Eye (tissue), 1 donor: ENCODE measurements around the gene GADL1.
A peak's percentile ranks its signal among the peaks of the same experiment; 100 is the strongest.

Experiments
- DNase-seq: peaks from one replicate; pipeline ENCODE4 v3.0.0-alpha.2; 2015

GADL1 gene, protein sequence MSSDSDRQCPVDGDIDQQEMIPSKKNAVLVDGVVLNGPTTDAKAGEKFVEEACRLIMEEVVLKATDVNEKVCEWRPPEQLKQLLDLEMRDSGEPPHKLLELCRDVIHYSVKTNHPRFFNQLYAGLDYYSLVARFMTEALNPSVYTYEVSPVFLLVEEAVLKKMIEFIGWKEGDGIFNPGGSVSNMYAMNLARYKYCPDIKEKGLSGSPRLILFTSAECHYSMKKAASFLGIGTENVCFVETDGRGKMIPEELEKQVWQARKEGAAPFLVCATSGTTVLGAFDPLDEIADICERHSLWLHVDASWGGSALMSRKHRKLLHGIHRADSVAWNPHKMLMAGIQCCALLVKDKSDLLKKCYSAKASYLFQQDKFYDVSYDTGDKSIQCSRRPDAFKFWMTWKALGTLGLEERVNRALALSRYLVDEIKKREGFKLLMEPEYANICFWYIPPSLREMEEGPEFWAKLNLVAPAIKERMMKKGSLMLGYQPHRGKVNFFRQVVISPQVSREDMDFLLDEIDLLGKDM

DNA sequence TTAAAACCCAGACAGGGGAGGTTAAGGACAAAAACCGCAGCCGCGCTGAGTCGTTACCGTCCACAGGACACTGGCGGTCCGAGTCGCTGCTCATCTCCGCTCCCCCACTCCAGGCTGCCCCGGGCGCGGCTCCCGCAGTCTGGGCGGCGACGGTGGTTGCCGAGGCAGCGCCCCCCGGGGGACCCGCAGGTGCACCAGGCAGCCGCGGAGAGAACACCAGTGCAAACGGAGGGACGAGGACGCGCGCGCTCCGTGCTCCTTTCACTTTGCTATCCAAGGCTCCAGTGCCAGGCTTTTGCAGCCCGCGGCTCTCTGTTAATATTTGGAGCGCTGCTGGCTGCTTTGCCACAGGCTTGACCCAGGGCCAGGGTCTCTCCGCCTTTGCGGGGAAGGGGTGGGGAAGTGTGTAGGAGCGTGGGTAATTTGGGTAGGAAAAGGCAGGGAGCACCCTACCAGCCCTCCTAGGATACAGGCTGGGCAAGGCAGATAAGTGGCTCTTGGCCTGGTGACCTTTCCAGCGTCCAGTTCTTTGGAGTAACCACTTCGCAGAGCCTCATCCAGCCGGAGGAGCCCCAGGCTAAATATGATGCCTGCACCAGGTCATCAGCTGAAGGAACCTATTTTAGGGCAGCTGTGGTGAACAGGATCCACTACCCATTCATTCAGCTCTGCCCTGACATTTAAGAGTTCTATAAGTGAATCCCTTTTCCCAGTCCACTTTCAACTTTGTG is at the start of gene GADL1:
Gene GADL1 (minus strand): TSS at position 141 of the 731 bp plus-strand sequence. CDS start 47 bp downstream, at position 94.
- peak; percentile 72 for DNase-seq

DNA sequence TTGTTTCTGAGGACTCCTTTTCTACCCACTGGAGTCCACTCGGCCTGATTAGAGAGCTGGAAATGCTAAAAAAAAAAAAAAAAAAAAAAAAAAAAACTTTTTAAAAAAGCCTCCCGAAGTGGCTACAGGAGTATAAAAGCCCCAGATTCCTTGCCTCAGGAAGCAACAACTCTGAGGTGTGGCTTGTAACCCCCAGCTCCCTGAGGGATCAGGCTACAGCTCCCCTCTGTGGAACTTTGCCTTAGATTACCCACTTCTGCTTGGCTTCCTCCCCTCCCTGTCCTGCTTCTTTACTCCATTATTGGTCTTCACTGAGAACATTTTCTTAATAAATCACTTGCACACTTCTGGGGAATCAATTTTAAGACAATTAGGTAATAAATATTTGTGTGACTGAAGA is 49.7 kb upstream of the GADL1 start:
- no peak for DNase-seq

DNA sequence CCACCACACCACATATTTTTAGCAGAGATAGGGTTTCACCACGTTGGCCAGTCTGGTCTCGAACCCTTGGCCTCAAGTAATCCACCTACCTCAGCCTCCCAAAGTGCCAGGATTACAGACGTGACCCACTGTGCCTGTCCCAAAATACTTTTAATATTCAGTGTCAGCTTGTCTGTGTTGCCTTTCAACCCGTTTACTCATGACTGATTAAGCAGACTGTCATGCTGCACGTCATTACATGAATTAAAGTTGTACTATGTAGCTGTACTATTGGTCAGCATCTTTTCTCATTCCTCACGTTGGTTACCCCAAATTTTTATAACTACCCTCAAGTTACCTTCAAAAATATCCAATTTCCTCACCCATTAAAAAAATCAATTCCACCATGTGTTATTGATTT is 48.7 kb upstream of the GADL1 start:
- DNase-seq: no peak

DNA sequence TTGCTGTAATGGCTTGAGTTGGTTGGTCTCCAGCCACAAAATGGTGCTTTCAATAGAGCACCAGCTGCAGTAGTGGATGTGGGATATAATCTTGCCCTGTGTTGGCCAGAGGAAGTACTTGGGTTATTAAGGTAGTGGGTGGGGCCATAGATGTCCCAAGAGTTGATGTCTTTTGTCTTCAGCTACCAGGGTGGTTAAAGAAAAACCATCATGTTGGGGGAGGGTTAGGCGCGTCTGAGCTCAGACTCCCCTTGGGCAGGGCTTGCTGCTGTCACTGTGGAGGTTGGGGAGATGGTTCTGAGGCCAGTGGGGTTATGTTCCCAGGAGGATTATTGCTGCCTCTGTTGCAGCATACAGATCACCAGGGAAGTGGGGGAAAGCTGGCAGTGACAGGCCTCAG is 46.9 kb upstream of the GADL1 start:
- no peak for DNase-seq

DNA sequence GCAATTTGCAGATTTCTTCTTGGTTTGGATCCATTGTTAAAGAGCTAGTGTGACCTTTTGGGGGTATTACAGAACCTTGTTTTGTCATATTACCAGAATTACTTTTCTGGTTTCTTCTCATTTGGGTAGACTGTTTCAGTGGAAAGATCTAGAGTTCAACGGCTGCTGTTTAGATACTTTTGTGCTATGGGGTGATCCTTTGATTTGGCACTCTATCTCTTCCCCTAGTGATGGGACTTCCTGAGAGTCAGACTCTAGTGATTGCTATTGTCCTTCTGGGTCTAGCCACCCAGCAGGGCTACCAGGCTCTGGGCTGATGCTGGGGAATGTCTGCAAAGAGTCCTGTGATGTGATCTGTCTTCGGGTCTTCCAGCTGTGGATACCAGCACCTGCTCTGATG is 46.3 kb upstream of the GADL1 start:
- no peak for DNase-seq

DNA sequence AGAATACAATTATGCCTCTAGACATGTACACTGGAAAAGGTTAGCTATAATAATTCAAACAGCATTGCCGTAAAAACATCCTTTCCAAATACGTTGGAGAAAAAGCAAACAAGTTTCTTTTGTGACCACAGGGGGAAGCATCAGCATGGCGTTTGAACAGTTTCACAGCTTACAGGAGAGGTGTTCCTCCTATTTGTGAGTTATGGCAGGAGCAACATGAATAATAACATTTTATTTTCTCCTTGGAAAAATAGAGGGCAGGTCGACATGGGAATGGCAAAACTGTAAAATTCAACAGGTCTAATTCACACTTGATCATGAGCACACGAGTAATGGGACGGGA is 39.7 kb upstream of the GADL1 start:
- DNase-seq: peak; percentile 44

- DNase-seq: no peak
These were observed 39.2 kb upstream of the GADL1 start for GRCh38 chr3:30933478-30934207.

GRCh38 chr3:30932513-30933098 is 38.1 kb upstream of the GADL1 start:
- DNase-seq: no peak

- no peak for DNase-seq
These were observed 30.3 kb upstream of the GADL1 start for GRCh38 chr3:30924763-30925162.

DNA sequence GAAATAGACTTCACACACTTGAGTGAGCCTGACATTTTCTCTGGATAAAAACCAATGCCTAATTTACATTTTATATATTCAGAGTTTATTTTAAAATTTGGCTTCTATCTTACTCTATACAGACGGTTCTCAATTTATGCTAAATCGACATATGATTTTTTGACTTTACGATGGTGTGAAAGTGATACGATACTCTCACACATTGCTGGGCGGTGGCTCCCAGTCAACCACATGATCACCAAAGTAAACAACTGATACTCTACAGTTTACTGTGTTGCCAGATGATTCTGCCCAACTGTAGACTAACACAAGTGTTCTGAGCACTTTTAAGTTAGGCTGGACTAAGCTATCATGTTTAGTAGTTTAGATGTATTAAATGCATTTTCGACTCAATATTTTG is 25.1 kb upstream of the GADL1 start:
- no peak for DNase-seq

- no peak for DNase-seq
These were observed 24.3 kb upstream of the GADL1 start for GRCh38 chr3:30918761-30919160.

DNA sequence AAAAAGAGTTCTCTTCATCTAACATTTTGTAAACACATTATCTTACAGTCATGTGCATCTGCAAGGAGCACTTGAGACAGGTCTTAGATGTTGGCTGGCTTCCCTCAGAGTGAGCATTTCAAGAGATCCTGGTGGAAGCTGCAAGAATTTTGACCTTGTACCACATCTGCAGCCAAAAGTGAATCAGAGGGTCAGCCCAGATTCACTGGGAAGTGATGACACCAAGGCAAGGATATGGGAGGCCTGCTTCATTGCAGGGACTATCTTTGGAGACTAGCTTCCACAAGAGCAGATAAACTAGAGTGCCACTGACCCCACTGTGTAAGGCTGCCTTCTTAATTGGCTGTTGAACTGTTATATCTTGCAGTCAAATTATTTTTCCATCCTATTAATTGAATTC is 21.3 kb upstream of the GADL1 start:
- DNase-seq: no peak

GRCh38 chr3:30914696-30915095 is 20.2 kb upstream of the GADL1 start:
- no peak for DNase-seq

DNA sequence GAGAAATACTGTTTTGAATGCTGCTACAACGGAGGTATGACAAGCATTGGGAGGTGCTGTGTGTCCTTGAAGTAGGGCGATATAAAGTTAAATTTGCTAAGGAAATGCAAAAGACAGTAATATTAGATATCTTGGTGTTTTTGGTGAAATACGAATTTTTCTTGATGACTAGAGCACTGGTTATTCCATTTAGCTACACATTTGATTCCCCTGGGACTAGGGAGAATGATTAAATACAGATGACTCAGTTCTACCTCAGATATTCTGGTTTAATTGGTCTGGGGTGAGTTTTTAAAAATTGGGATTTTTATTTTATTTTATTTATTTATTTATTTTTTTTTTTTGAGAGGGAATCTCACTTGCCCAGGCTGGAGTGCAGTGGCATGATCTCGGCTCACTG is 18.7 kb upstream of the GADL1 start:
- DNase-seq: no peak

GRCh38 chr3:30912301-30912700 is 17.8 kb upstream of the GADL1 start:
- no peak for DNase-seq

DNA sequence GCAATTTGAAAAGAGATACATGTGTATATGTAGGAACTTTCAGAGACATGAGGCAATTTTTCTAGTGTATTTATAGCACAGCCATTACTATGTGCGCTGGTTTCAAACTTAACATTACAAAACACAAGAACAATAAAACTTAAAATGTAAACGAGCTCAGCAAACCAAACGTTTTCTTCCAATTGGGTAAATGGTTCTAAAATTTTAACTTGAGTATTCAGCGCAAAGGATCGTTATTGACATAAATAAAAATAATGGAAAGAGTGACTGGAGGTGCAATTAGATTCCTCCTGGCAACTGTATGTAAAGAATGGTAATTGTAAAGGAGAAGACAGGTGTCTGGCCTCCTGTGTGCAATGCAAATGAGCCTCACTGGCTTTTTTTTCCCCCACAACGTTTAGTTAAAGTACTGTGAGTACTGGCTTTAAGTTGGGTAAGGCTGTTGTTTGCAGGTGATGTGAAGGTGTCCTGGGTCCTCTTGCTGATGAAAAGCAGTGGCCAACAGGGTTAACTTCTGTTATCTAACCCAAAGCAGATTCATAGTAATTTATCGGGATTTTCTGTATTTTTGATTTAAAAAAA is 14.1 kb upstream of the GADL1 start:
- no peak for DNase-seq

- no peak for DNase-seq
These were observed 10.5 kb upstream of the GADL1 start for GRCh38 chr3:30904996-30905395.

DNA sequence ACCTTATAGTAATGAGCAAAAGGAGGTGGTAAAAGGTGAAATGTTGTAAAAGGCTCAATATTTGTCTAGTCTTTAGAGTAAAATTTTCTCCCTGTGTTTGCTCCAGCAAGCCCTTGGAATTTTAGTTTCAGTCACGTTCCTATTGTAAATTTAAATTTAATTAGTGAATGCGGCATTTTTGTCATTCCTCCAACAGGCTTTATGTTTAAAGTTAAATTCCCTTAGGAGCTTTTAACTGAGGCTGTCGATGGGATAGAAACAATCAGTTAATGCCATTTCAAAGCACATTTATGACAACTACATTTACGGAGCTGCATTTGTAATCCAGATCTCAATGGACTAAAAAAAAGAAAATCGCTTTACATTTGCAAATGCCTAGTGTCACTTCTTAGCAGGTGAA is 868 bp upstream of the GADL1 start:
- DNase-seq: peak; percentile 6

DNA sequence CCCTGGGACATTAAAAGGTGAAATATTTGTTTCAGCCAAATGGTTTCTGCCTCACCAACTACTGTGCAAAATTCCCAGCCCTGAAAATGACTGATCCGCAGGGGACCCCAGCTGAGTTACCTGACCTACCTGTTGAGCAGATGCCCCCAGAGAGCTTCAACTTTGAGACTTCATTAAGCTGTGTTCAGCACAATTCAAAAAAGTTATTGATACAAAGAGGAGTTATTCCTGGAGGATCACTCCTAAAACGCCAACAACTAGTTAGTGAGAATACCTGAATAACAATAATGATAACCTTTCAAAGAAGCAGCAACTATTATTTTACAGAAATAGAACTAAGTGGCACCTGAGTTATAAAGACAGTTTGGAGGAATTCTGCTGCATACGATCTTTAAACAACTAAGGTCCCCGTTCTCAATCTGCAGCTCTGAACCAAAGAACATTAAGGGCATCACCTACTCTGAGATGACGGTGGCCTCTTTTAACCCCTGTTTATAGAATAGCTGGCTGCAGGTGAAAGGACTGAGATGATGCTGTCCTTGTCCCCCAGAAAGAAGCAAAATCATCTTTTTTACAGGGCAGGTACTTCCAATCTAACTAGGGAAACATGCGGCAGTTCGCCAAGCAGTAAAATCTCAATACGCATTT is 659 bp downstream of the GADL1 start:
- DNase-seq: peak; percentile 7

- no peak for DNase-seq
These were observed 3.6 kb downstream of the GADL1 start for GRCh38 chr3:30890907-30891306.

DNA sequence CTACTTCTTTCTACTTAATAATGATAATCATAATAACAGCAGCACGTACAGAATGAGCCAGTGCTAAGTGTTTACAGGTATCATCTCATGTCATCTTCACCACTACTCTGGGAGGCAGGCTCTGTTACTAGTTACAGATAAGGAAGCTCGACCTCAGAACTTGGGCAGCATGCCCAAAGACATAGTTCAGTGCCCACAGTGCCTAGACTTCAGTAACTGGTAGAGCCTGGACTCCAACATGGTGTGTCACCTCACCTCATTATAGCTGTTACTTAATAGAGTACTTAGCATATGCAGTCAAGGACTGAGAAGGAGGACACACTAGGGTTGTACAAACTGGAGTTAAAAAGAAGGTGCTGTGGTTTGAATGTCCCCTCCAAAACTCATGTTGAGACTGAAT is 7.6 kb downstream of the GADL1 start:
- DNase-seq: no peak

DNA sequence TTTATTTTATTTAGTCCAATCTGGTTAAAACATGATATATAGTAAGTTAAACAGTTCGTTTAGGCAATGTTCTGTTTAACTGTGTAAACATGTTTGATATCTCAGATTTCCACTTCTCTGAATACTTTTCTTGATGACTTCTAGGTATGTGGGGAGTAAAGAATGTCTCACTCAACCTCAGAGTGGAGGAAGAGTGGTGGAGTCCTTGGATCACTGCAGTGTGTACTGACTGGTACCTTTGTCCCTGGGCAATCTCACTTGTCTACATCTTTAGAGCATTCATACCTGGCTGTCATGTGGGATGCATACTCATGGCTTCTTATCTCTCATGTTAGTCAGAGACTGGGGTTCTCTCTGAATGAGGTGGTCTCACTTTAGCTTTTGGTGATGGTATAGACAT is 15.6 kb downstream of the GADL1 start:
- DNase-seq: no peak
